H1 (cell line): ENCODE results near the gene ALS2CL. TPM values are rescaled to one million over a fixed set of nuclear protein-coding genes. Genes with fewer than 3 reads are reported as not detected.
A peak's percentile ranks its signal among the peaks of the same experiment; 100 is the strongest.

Source experiments
- CTCF ChIA-PET: fragments of 300-600 bp; sonication (Branson Sonifier 250); formaldehyde crosslinking; loops from one replicate; lab custom pipeline; 2021; ENCODE audit not compliant: partially characterized antibody; lab: Charles Lee
- POLR2A ChIA-PET: fragments of 300-600 bp; sonication (Branson Sonifier 250); formaldehyde crosslinking; loops from one replicate; lab custom pipeline; 2021; ENCODE audit warnings: inconsistent platforms; ENCODE audit not compliant: partially characterized antibody; lab: Charles Lee
- DNase-seq, 2 experiments: peaks; one replicate each; pipeline versions ENCODE4 v3.0.0 to v3.0.0-alpha.2; 2010 to 2022; ENCODE audit warnings: low spot score in 2 of 2, low read depth in 1 of 2, mixed read lengths in 1 of 2
- FAIRE-seq: peaks from 2 replicates; lab custom pipeline; 2011; peaks lifted over from hg19 to GRCh38; lab: Jason Lieb, UNC
- H2AFZ ChIP-seq: 2 replicates; pipeline ENCODE4 v1.8.1; 2012; ENCODE audit warnings: low read length, inconsistent platforms
- H2AK5ac ChIP-seq: 2 replicates; pipeline ENCODE4 v1.6.1; 2013; ENCODE audit warnings: low read depth, low read length
- H2BK120ac ChIP-seq: replicated peaks from 2 replicates; pipeline ENCODE3; 2013; ENCODE audit warnings: low read depth, low read length, inconsistent platforms
- H2BK12ac ChIP-seq: 2 replicates; pipeline ENCODE4 v1.6.1; 2013; ENCODE audit warnings: low read depth, low read length
- H2BK15ac ChIP-seq: 2 replicates; pipeline ENCODE4 v1.6.1; 2013; ENCODE audit warnings: low read length
- H2BK20ac ChIP-seq: 2 replicates; pipeline ENCODE4 v1.6.1; 2013; ENCODE audit warnings: low read length
- H2BK5ac ChIP-seq: 2 replicates; pipeline ENCODE4 v1.6.1; 2013; ENCODE audit warnings: low read depth, low read length
- H3K14ac ChIP-seq: 2 replicates; pipeline ENCODE4 v1.6.1; 2013; ENCODE audit warnings: inconsistent platforms; ENCODE audit not compliant: insufficient read length
- H3K18ac ChIP-seq: 2 replicates; pipeline ENCODE4 v1.6.1; 2013; ENCODE audit warnings: low read length; ENCODE audit errors: extremely low read depth
- H3K23ac ChIP-seq: 2 replicates; pipeline ENCODE4 v1.6.1; 2013; ENCODE audit warnings: inconsistent platforms; ENCODE audit not compliant: insufficient read length
- H3K23me2 ChIP-seq: 2 replicates; pipeline ENCODE4 v1.6.1; 2013; ENCODE audit warnings: low read depth, low read length
- H3K27ac ChIP-seq: 2 replicates; pipeline ENCODE4 v1.6.1; 2011; ENCODE audit warnings: low read depth, low read length, inconsistent platforms
- H3K27me3 ChIP-seq, 4 experiments: replicated peaks in 1 of 4; 1 replicate in 1 of 4; 2 replicates in 3 of 4; pipeline versions ENCODE4 v1.6.1 to v1.8.1; 2011 to 2013; ENCODE audit warnings: low read length in 3 of 4, mild to moderate bottlenecking in 3 of 4, inconsistent platforms in 2 of 4, mixed read lengths in 2 of 4, moderate library complexity in 1 of 4; ENCODE audit not compliant: control insufficient read depth in 3 of 4, insufficient read depth in 3 of 4; ENCODE audit errors: extremely low read depth in 1 of 4
- H3K36me3 ChIP-seq, 4 experiments: 2 replicates each; pipeline versions ENCODE4 v1.6.1 to v1.8.1; 2011 to 2013; ENCODE audit warnings: mild to moderate bottlenecking in 4 of 4, low read length in 3 of 4, moderate library complexity in 2 of 4, control low read depth in 1 of 4, inconsistent platforms in 1 of 4; ENCODE audit not compliant: insufficient read depth in 4 of 4, control insufficient read depth in 2 of 4
- H3K4ac ChIP-seq: replicated peaks from 2 replicates; pipeline ENCODE3; 2013; ENCODE audit warnings: low read length, low read depth, mixed read lengths, inconsistent platforms; ENCODE audit not compliant: insufficient read length
- H3K4me1 ChIP-seq, 4 experiments: replicated peaks in 1 of 4; 1 replicate in 1 of 4; 2 replicates in 3 of 4; pipeline versions ENCODE4 v1.6.1 to v1.8.1; 2011 to 2013; ENCODE audit warnings: low read length in 3 of 4, inconsistent platforms in 2 of 4, mixed read lengths in 1 of 4; ENCODE audit not compliant: insufficient read depth in 4 of 4, control insufficient read depth in 3 of 4
- H3K4me2 ChIP-seq, 2 experiments: 2 replicates each; pipeline versions ENCODE4 v1.6.1 to v1.8.1; 2011 to 2013; ENCODE audit warnings: low read depth in 2 of 2, low read length in 2 of 2, control low read depth in 1 of 2, inconsistent platforms in 1 of 2, mild to moderate bottlenecking in 1 of 2; ENCODE audit not compliant: insufficient read depth in 1 of 2
- H3K4me3 ChIP-seq, 4 experiments: fragments of 200-600, 300-600 bp in 1 of 4; sonication (generic), shearing (Covaris generic), sonication (Bioruptor Twin) in 1 of 4; 2 replicates each; pipeline versions ENCODE4 v1.5.1 to v1.8.1; 2011 to 2016; ENCODE audit warnings: low read length in 4 of 4, low read depth in 3 of 4, control low read depth in 2 of 4, inconsistent platforms in 2 of 4, mild to moderate bottlenecking in 2 of 4, mixed read lengths in 1 of 4, moderate library complexity in 1 of 4; ENCODE audit not compliant: insufficient read depth in 2 of 4; ENCODE audit errors: extremely low read depth in 1 of 4
- H3K56ac ChIP-seq: replicated peaks from 2 replicates; pipeline ENCODE3; 2013; ENCODE audit warnings: low read depth, mild to moderate bottlenecking, mixed read lengths, low read length, inconsistent platforms; ENCODE audit not compliant: insufficient read length
- H3K79me1 ChIP-seq: 2 replicates; pipeline ENCODE4 v1.6.1; 2013; ENCODE audit warnings: low read depth, low read length, control low read depth
- H3K79me2 ChIP-seq, 2 experiments: 2 replicates each; pipeline versions ENCODE4 v1.6.1 to v1.8.1; 2012 to 2013; ENCODE audit warnings: low read length in 2 of 2, mild to moderate bottlenecking in 2 of 2, inconsistent platforms in 1 of 2; ENCODE audit not compliant: insufficient read depth in 2 of 2, control insufficient read depth in 1 of 2
- H3K9ac ChIP-seq, 4 experiments: replicated peaks in 1 of 4; 1 replicate in 1 of 4; 2 replicates in 3 of 4; pipeline versions ENCODE4 v1.6.1 to v1.8.1; 2011 to 2013; ENCODE audit warnings: low read depth in 3 of 4, low read length in 3 of 4, control low read depth in 2 of 4, mild to moderate bottlenecking in 2 of 4, moderate library complexity in 2 of 4, inconsistent platforms in 1 of 4; ENCODE audit errors: extremely low read depth in 1 of 4
- H3K9me3 ChIP-seq, 2 experiments: 2 replicates each; pipeline versions ENCODE4 v1.6.1 to v1.8.1; 2012 to 2013; ENCODE audit warnings: mild to moderate bottlenecking in 2 of 2, moderate library complexity in 2 of 2, control low read depth in 1 of 2, inconsistent platforms in 1 of 2, low read depth in 1 of 2, low read length in 1 of 2, mixed read lengths in 1 of 2; ENCODE audit not compliant: insufficient read depth in 2 of 2
- H4K20me1 ChIP-seq, 2 experiments: replicated peaks in 1 of 2; 2 replicates each; pipeline versions ENCODE3 to v1.8.1; 2011 to 2013; ENCODE audit warnings: inconsistent platforms in 2 of 2, low read length in 2 of 2, mild to moderate bottlenecking in 1 of 2; ENCODE audit not compliant: insufficient read depth in 2 of 2, control insufficient read depth in 1 of 2
- H4K5ac ChIP-seq: 2 replicates; pipeline ENCODE4 v1.6.1; 2013; ENCODE audit warnings: low read length, low read depth, mixed read lengths, inconsistent platforms; ENCODE audit not compliant: insufficient read length
- H4K8ac ChIP-seq: 2 replicates; pipeline ENCODE4 v1.8.0; 2013; ENCODE audit warnings: mild to moderate bottlenecking, moderate library complexity, low read length, inconsistent platforms; ENCODE audit not compliant: insufficient read depth; ENCODE audit errors: extremely low read depth
- H4K91ac ChIP-seq: replicated peaks from 2 replicates; pipeline ENCODE3; 2013; ENCODE audit warnings: low read length, mixed read lengths, inconsistent platforms; ENCODE audit not compliant: insufficient read length
- CTCF ChIP-seq, 3 experiments: IDR thresholded peaks; 1 replicate in 2 of 3; 2 replicates in 1 of 3; pipeline versions ENCODE4 v1.5.1 to v1.6.1; 2011; ENCODE audit warnings: low read length in 3 of 3, mild to moderate bottlenecking in 3 of 3, inconsistent platforms in 2 of 3, low read depth in 1 of 3, moderate library complexity in 1 of 3; ENCODE audit not compliant: insufficient read depth in 1 of 3; ENCODE audit errors: control extremely low read depth in 1 of 3
- EGR1 ChIP-seq: IDR thresholded peaks from 2 replicates; pipeline ENCODE4 v1.6.1; 2011; ENCODE audit warnings: low read depth, low read length, borderline replicate concordance
- GABPA ChIP-seq: IDR thresholded peaks from 2 replicates; pipeline ENCODE4 v1.6.1; 2011; ENCODE audit warnings: mild to moderate bottlenecking, low read length, moderate library complexity, borderline replicate concordance; ENCODE audit not compliant: insufficient read depth
- MAX ChIP-seq: IDR thresholded peaks from 2 replicates; pipeline ENCODE4 v1.6.1; 2012; ENCODE audit warnings: inconsistent platforms
- RAD21 ChIP-seq, 2 experiments: IDR thresholded peaks in 1 of 2; conservative IDR thresholded peaks in 1 of 2; 2 replicates each; pipeline ENCODE4 v1.6.1; 2011; ENCODE audit warnings: low read depth in 2 of 2, low read length in 2 of 2, improper control_type of control experiment in 1 of 2, inconsistent platforms in 1 of 2, mild to moderate bottlenecking in 1 of 2, moderate library complexity in 1 of 2
- SIN3A ChIP-seq, 2 experiments: IDR thresholded peaks in 1 of 2; conservative IDR thresholded peaks in 1 of 2; 2 replicates each; pipeline ENCODE4 v1.6.1; 2011 to 2012; ENCODE audit warnings: low read length in 2 of 2, improper control_type of control experiment in 1 of 2, low read depth in 1 of 2, mild to moderate bottlenecking in 1 of 2
- TEAD4 ChIP-seq: IDR thresholded peaks from 2 replicates; pipeline ENCODE4 v1.6.1; 2012; ENCODE audit warnings: low read depth, low read length, inconsistent platforms, mixed read lengths
- WGBS, 2 experiments: shearing (Covaris generic) in 1 of 2; methylation state at CpG; one replicate each; pipeline versions ENCODE4 v1.1.6 to v1.1.7; 2013 to 2015; ENCODE audit warnings: low lambda C conversion rate in 2 of 2, mixed read lengths in 2 of 2, inconsistent platforms in 1 of 2, low coverage in 1 of 2, missing lambda C conversion rate in 1 of 2; ENCODE audit not compliant: insufficient replicate concordance in 2 of 2, insufficient coverage in 1 of 2, insufficient read length in 1 of 2; ENCODE audit errors: extremely low coverage in 1 of 2, missing lambda C conversion rate in 1 of 2; 5-methylcytosine and 5-hydroxymethylcytosine counted together
- polyA plus RNA-seq, 7 experiments: library from polyadenylated mRNA; depleted of rRNA in 3 of 7; stranded (reverse) in 5 of 7; unstranded in 2 of 7; fragments of >200 nt in 5 of 7; fragments of 200-250 nt in 2 of 7; gene quantifications; 1 replicate in 5 of 7; 2 replicates in 1 of 7; 4 replicates in 1 of 7; pipeline versions ENCODE4 v1.2.1 to v1.2.3, GENCODE V29; 2011 to 2013; ENCODE audit warnings: missing spikeins in 2 of 7, mixed read lengths in 2 of 7
- total RNA-seq: library from RNA; stranded (reverse); fragmentation: NEBNext Ultra II Directional; extraction: Animal tissue kit (Norgen Biotek cat#: 25700); gene quantifications from 2 replicates; pipeline ENCODE4 v1.2.1, GENCODE V29; 2021

Gene ALS2CL
- total and polyA plus RNA-seq, 2 of the 8 experiments (the other 6 are each of a cell fraction or from before 2014, with no cell fraction given) = 4.8 to 5.4 TPM

- DNase-seq = peak in 1 of 2 experiments; percentile 78
- Histone ChIP-seq H3K9me3 (no peaks in the 10 kb centered on the region), H4K20me1 (peaks cover 0 to 8% of the 10 kb centered on the region in 2 experiments), H3K79me1 (no peaks in the 10 kb centered on the region), H3K4me2 (no peak overlapping the region)
- peak; percentile 38; the same call in 1 of the 2 replicates for TF ChIP-seq GABPA
- TF ChIP-seq CTCF (IDR thresholded peaks at IDR 0.05; ENCODE audit: control extremely low read depth in 1 of 3, insufficient read depth in 1 of 3, low read depth in 1 of 3, low read length in 3 of 3) = peak in 2 of 3 experiments; percentile 71 to 86; a peak in 3 of 4 replicates
- TF ChIP-seq SIN3A (conservative IDR thresholded peaks at IDR 0.05 in 1 of 2, IDR thresholded peaks at IDR 0.05 in 1 of 2; ENCODE audit: low read depth in 1 of 2, low read length in 2 of 2) = no peak
- no peak for TF ChIP-seq EGR1
- TF ChIP-seq MAX = peak; percentile 71
- peak; percentile 41; the same call in 1 of the 2 replicates for TF ChIP-seq TEAD4
- TF ChIP-seq RAD21 (IDR thresholded peaks at IDR 0.05 in 1 of 2, conservative IDR thresholded peaks at IDR 0.05 in 1 of 2; ENCODE audit: low read depth in 2 of 2, low read length in 2 of 2) = peak; percentile 52 to 62
- TF ChIP-seq, all 59 proteins: peak for 5
- H3K23ac ChIP-seq = no peak overlapping the region
- peaks cover 6% of the 10 kb centered on the region; the same call in 1 of the 2 replicates for H3K23me2 ChIP-seq
- peaks cover 0 to 24% (median 19%) of the 10 kb centered on the region in 4 experiments; a peak in 6 of 7 replicates for H3K4me1 ChIP-seq
- peak overlapping the region; percentile 99; the same call in 1 of the 2 replicates for H2BK15ac ChIP-seq
- no peak overlapping the region for H3K9ac ChIP-seq
- no peaks in the 10 kb centered on the region for H3K36me3 ChIP-seq
- H3K27ac ChIP-seq = no peak overlapping the region
- H3K56ac ChIP-seq = no peak overlapping the region
- H2BK5ac ChIP-seq = peak overlapping the region; percentile 56
- 61% methylated on average over 11 of the region's 11 CpGs; no CpG with 5 or more reads in 1 of the 2 experiments for WGBS, 2 experiments
- H2BK12ac ChIP-seq = peak overlapping the region; percentile 88; the same call in 1 of the 2 replicates
- ChIA-PET POLR2A (interaction anchor here (0.5 to 1.0 kb wide), 4 partner anchors 29 to 183 kb away, joined by 3 read pairs; no protein-coding TSS in a partner anchor), CTCF (interaction anchor here (0.6 to 7.2 kb wide), 20 partner anchors 12 to 314 kb away, joined by 3 to 64 read pairs (median 4); partner anchors contain the start of gene PRSS50)
- H3K4ac ChIP-seq = peak overlapping the region; percentile 10
- H2AFZ ChIP-seq = no peak overlapping the region
- peaks cover 2 to 35% (median 21%) of the 10 kb centered on the region in 4 experiments for H3K27me3 ChIP-seq
- no peaks in the 10 kb centered on the region for H3K79me2 ChIP-seq
- H3K14ac ChIP-seq = no peak overlapping the region
- no peak overlapping the region for H4K8ac ChIP-seq
- no peak overlapping the region for H4K5ac ChIP-seq
- peak; percentile 73 for FAIRE-seq
- peak overlapping the region; percentile 22 for H4K91ac ChIP-seq
- H2BK120ac ChIP-seq = no peak overlapping the region
- peak overlapping the region; percentile 9; the same call in 1 of the 2 replicates for H3K18ac ChIP-seq
- peak overlapping the region; percentile 70; the same call in 1 of the 2 replicates for H2AK5ac ChIP-seq
- H3K4me3 ChIP-seq = no peak overlapping the region
- peak overlapping the region; percentile 90 for H2BK20ac ChIP-seq
Measured at GRCh38 chr3:46695177-46695961, 1.9 kb upstream of the ALS2CL start.
